ENCODE results near the gene NDST3.
"Not testable (repeated sequence)": the region's sequence is repeated elsewhere in the genome, so short reads cannot be mapped to it uniquely, and the experiment has no call there.

NDST3 gene

GRCh38 chr4:118190903-118191302 lies 156.6 kb downstream of the NDST3 start:
- no peak for DNase-seq

GRCh38 chr4:118193421-118193820 lies 159.1 kb downstream of the NDST3 start:
- DNase-seq = no peak

- no peak for DNase-seq
These were observed 172.3 kb downstream of the NDST3 start for GRCh38 chr4:118206627-118207026.

GRCh38 chr4:118213101-118213500 lies 178.8 kb downstream of the NDST3 start:
- DNase-seq = no peak

GRCh38 chr4:118215826-118216225 lies 181.5 kb downstream of the NDST3 start:
- no peak for DNase-seq

GRCh38 chr4:118221227-118221800 lies 187.0 kb downstream of the NDST3 start:
- DNase-seq = no peak

- no peak for DNase-seq
These were observed 190.1 kb downstream of the NDST3 start for GRCh38 chr4:118224243-118224829.

- DNase-seq = no peak
These were observed 191.2 kb downstream of the NDST3 start for GRCh38 chr4:118225511-118225910.

GRCh38 chr4:118226311-118227010 lies 192.2 kb downstream of the NDST3 start:
- DNase-seq = no peak

GRCh38 chr4:118235566-118236120 lies 201.4 kb downstream of the NDST3 start:
- no peak for DNase-seq

GRCh38 chr4:118237531-118237930 lies 203.2 kb downstream of the NDST3 start:
- no peak for DNase-seq

GRCh38 chr4:118249890-118250289 lies 215.6 kb downstream of the NDST3 start:
- no peak for DNase-seq

- no peak for DNase-seq
These were observed 220.1 kb downstream of the NDST3 start for GRCh38 chr4:118254368-118254767.

GRCh38 chr4:118259111-118259510 lies 224.8 kb downstream of the NDST3 start:
- DNase-seq = no peak

- DNase-seq = no peak
These were observed 226.0 kb downstream of the NDST3 start for GRCh38 chr4:118260309-118260708.

- no peak for DNase-seq
These were observed 229.8 kb downstream of the NDST3 start for GRCh38 chr4:118264096-118264495.

GRCh38 chr4:118265312-118266144 lies 231.2 kb downstream of the NDST3 start:
- no peak for DNase-seq

- DNase-seq = not testable (repeated sequence)
These were observed 231.8 kb downstream of the NDST3 start for GRCh38 chr4:118266145-118266496.

GRCh38 chr4:118268780-118269179 lies 234.5 kb downstream of the NDST3 start:
- DNase-seq = no peak

GRCh38 chr4:118270492-118270891 lies 236.2 kb downstream of the NDST3 start:
- DNase-seq = no peak

- DNase-seq = no peak
These were observed 237.5 kb downstream of the NDST3 start for GRCh38 chr4:118271788-118272187.

- no peak for DNase-seq
These were observed 239.4 kb downstream of the NDST3 start for GRCh38 chr4:118273642-118274041.

- DNase-seq = no peak
These were observed 242.3 kb downstream of the NDST3 start for GRCh38 chr4:118276580-118276979.
